Breast epithelium (tissue), 3 donors: ENCODE data around the gene LPP.

Experiments
- CTCF ChIP-seq, 3 donors: fragments of 450-650 bp; IDR thresholded peaks; one replicate each; pipeline ENCODE4 v1.5.1; 2016 to 2017; ENCODE audit warnings: antibody characterized with exemption in 3 of 3, mild to moderate bottlenecking in 3 of 3, moderate library complexity in 3 of 3
- POLR2A ChIP-seq: fragments of 450-650 bp; IDR thresholded peaks from one replicate; pipeline ENCODE4 v1.6.1; 2016; ENCODE audit warnings: antibody characterized with exemption, mild to moderate bottlenecking, moderate library complexity
- POLR2AphosphoS5 ChIP-seq, 3 donors: sonication (generic); formaldehyde crosslinking; IDR thresholded peaks; one replicate each; pipeline ENCODE4 v1.6.1; 2017; ENCODE audit warnings: antibody characterized with exemption in 3 of 3

DNA sequence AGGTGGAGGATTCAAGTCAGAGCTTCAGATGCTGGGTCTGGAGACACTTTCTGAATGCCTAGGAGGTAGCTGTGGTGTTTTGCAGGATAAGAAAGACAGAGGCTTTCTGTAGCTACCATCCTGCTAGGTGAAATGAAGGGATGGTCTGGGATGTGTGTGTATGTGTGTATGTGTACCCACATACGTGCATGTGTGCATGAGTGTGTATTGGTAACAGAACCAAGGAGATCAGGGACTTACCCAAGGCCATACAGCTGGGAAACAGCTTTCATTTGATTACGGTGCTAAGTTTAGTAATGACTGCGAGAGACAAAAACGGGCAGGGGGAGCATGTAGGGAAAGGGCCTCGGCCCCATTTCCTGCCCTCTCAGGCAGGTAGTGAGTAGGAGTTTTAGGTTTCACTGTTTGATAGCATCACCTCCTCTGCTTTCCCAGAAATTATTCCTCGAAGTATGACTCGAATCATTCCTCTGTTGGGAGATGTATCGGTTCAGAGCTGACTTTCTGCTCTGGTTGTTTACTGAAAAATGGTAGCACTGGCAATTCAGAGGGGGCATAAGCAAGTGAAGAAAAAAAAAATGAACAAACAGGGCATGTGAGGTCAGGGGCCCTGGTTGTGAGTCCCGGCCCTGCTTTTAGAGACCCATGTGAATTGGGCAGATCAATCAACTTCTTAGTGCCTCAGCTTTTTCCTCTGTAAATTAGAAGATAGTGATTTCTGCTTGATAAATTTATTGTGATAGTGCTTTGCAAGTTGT lies 130.7 kb downstream of the LPP start:
- TF ChIP-seq CTCF (IDR thresholded peaks at IDR 0.05) (no peak), POLR2AphosphoS5 (IDR thresholded peaks at IDR 0.05) (no peak), POLR2A (no peak)
